ENCODE results near the gene CEP41. TPM values are rescaled to one million over a fixed set of nuclear protein-coding genes. Genes with fewer than 3 reads are reported as not detected.
"Not testable (repeated sequence)": the region's sequence is repeated elsewhere in the genome, so short reads cannot be mapped to it uniquely, and the experiment has no call there.

CEP41 gene
- total RNA-seq, 1 experiment from 2014 or later = not detected

DNA sequence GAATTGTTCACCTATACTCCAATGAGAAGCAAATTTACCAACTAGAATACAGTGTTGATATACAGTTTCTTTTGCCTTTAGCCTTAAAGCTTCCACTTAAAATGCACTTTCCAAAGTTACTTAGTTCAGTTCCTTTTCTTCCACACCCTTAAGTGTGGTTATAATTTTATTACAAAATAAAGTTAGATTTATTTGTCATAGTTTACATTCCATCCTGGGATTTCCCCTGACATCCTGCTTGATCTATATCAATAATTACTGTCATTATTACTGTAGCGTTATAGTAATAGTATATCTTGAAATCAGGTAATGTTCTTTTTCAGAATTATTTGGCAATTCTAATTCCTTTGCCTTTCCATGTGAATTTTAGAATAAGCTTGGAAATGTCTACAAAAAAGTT, 27.8 kb upstream of the CEP41 start:
- in situ Hi-C loops (cut with HindIII; ENCODE audit: low sequenced_read_pairs) = no loop called here

GRCh38 chr7:130463553-130464434, 23.0 kb upstream of the CEP41 start:
- in situ Hi-C loops (cut with HindIII; ENCODE audit: low sequenced_read_pairs) = no loop called here
- no peak for DNase-seq (ENCODE audit: low spot score)

More for the DNA sequence above, 27.8 kb upstream of the CEP41 start:
- no peak for DNase-seq (ENCODE audit: low spot score)

- in situ Hi-C loops (cut with HindIII; ENCODE audit: low sequenced_read_pairs) = no loop called here
- no peak for DNase-seq (ENCODE audit: low spot score)
Measured at GRCh38 chr7:130461272-130461671, 20.5 kb upstream of the CEP41 start.

DNA sequence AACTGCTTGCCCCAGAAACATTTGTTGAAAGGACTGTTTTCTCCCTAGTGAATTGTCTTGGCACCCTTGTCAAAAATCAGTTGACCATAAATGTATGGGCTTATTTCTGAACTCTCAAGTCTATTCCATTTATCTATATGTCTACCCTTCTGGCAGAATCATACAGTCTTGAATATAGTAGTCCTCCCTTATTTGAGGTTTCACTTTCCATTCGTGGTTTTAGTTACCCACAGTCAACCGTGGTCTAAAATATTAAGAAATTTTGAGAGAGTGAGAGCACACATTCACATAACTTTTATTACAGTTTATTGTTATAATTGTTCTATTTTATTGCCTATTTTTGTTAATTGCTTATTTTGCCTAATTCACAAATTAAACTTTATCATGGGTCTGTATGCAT, 17.4 kb upstream of the CEP41 start:
- no peak for DNase-seq (ENCODE audit: low spot score)
- in situ Hi-C loops (cut with HindIII; ENCODE audit: low sequenced_read_pairs) = no loop called here

GRCh38 chr7:130454959-130455358, 14.1 kb upstream of the CEP41 start:
- in situ Hi-C loops (cut with HindIII; ENCODE audit: low sequenced_read_pairs) = no loop called here
- no peak for DNase-seq (ENCODE audit: low spot score)

GRCh38 chr7:130452951-130453350, 12.1 kb upstream of the CEP41 start:
- no peak for DNase-seq (ENCODE audit: low spot score)
- in situ Hi-C loops (cut with HindIII; ENCODE audit: low sequenced_read_pairs) = no loop called here

DNA sequence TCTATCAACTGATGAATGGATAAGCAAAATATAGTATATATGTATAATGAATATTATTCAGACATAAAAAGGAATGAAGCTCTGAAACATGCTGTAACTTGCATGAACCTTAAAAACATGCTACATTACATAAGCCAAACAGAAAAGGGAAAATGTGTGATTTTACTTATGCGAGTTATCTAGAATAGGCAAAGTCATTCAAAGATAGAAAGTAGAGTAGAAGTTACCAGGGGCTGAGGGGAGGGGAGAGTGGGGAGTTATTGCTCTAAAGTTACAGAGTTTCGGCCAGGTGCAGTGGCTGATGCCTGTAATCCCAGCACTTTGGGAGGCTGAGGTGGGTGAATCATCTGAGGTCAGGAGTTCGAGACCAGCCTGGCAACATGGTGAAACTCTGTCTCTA, 10.5 kb upstream of the CEP41 start:
- in situ Hi-C loops (cut with HindIII; ENCODE audit: low sequenced_read_pairs); DNase-seq (ENCODE audit: low spot score): not testable (repeated sequence)

DNA sequence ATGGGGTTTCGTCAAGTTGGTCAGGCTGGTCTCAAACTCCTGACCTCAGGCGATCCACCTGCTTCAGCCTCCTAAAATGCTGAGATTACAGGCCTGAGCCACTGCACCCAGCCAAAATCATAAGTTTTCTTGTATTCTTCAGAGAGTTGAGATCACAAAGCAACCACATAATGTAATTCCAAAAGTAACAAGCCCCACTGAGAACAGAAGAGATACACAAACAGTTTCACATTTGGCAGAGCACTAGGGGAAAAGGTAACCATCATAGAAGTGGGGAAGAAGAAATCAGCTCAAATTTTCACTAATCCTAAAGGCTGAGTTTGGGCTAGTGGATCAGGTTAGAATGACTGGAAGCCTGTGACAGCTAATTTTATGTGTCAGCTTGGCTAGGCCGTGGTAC, 5.4 kb upstream of the CEP41 start:
- DNase-seq (ENCODE audit: low spot score) = no peak
- in situ Hi-C loops (cut with HindIII; ENCODE audit: low sequenced_read_pairs) = no loop called here

GRCh38 chr7:130444751-130445407, 4.1 kb upstream of the CEP41 start:
- in situ Hi-C loops (cut with HindIII; ENCODE audit: low sequenced_read_pairs) = no loop called here

DNA sequence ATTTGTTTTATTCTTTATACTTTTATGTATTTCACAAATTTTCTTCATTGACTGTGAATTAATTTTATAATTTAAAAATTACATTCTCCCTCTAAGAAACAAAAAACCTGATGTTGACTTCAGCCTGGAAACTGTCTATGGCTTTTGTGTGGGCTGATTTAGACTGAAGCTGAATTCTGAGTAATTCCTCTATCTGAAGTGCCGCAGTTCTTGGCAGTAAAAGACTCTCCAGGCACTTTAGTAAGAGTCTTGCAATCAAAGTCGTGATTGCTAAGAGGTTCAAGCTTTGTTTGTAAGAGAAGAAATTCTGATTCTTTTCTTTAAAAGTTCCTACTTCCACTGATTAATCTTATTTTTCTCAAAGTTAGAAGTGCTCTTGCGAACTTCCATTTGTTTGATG, 3.4 kb upstream of the CEP41 start:
- in situ Hi-C loops (cut with HindIII; ENCODE audit: low sequenced_read_pairs) = no loop called here
- DNase-seq (ENCODE audit: low spot score) = no peak

More at GRCh38 chr7:130444751-130445407, 4.1 kb upstream of the CEP41 start:
- no peak for DNase-seq (ENCODE audit: low spot score)

DNA sequence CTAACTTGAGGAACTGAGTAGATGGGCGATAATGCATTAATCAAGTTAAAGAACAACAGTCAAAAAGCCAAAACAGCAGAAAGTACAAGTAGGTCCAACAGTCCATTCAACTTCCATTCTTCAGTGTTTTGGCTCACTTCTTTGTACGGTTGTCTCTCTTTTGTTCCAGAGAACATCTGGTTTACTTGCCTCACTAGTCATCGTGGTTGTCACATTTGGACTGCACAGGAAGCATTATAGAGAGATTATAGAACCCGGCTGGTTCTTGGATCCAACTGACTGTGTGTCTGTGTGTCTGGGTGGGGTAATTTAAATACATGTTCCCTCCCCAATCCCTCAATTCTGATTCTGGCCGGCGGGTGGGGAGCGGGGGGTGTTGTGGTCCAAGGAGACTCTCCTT, 1.8 kb upstream of the CEP41 start:
- in situ Hi-C loops (cut with HindIII; ENCODE audit: low sequenced_read_pairs) = no loop called here
- DNase-seq (ENCODE audit: low spot score) = no peak

DNA sequence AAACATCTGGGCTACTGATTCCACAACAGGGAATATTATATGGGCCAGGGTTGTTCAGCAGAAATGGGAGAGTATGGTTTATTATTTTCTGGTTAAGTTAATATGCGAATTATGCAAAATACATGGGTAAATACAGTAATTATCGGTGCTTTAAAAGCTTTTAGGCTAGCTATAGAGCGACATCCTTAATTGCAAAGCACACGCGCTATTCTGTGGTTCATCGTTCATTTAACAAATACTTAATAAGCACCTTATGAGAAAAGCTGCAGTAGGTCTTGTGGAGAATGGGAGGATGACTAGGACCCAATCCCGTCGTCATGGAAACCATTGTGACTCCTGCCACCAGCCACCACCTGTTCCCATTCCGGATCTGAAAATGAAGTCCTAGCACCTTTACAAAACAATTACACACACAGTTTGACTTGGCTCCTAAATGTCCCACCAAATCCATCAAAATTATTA, 623 bp upstream of the CEP41 start:
- in situ Hi-C loops (cut with HindIII; ENCODE audit: low sequenced_read_pairs) = no loop called here
- DNase-seq (ENCODE audit: low spot score) = peak; percentile 91

- DNase-seq (ENCODE audit: low spot score) = no peak
- in situ Hi-C loops (cut with HindIII; ENCODE audit: low sequenced_read_pairs) = no loop called here
Measured at GRCh38 chr7:130436253-130436652, 4.6 kb downstream of the CEP41 start.

DNA sequence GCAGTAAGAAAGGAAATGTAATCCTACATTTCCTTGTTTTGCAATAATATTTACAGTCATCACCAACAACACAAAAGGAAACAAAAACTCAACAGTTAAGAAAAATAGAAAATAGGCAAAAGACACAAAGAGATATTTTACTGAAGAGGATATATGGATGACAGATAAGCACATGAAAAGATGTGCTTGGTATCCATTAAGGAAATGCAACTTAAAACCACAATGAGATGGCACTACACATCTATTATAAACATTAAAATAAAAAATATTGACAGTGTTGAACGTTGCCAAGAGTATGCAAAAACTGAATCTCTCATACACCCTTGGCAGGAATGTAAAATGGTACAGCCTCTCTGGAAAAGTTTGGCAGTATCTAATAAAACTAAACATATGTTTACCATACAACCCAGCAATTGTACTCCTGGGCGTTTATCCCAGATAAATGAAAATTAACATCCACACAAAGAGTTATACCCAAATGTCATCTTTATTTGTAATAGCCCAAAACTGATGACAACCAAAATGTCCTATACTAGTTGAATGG, 5.4 kb downstream of the CEP41 start:
- in situ Hi-C loops (cut with HindIII; ENCODE audit: low sequenced_read_pairs) = no loop called here
- DNase-seq (ENCODE audit: low spot score) = no peak

DNA sequence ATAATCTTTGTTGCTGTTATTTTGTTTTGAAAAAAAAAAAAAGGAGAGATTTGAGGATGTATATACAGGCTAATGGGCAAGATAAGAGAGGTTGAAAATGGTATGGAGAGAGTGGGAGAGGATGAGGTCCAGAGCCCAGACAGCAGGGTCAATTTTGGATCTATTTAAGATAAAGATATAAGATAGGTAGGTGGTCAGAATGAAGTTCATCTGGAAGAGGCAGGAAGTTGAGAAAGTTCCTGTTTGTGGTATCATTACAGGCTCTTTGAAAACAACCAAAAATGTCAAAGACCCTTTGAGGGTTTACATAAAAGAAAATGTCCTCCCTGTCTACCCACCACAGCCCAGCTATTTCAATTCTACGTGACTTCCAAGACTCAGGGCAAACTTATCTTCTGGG, 7.5 kb downstream of the CEP41 start:
- no peak for DNase-seq (ENCODE audit: low spot score)
- in situ Hi-C loops (cut with HindIII; ENCODE audit: low sequenced_read_pairs) = no loop called here

DNA sequence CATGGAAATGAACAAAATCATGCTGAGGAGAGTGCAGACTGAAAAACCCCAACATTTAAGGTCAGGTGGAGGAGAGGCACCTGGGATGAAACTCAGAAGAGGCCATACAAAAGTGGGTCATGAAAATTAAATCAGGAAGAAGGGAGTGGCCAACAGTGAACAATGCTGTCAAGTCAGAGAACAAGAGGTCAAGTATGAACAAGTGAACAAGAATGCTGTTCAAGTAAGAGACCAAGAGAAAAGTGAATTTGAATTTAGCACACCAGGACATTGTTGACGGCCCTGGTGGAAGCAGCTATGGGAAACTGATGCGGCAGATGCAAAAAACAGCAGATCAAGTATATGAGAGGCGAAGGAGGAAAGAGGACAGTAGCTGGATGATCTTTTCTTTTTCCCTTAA, 7.9 kb downstream of the CEP41 start:
- no peak for DNase-seq (ENCODE audit: low spot score)
- in situ Hi-C loops (cut with HindIII; ENCODE audit: low sequenced_read_pairs) = no loop called here

- DNase-seq (ENCODE audit: low spot score) = no peak
- in situ Hi-C loops (cut with HindIII; ENCODE audit: low sequenced_read_pairs) = no loop called here
Measured at GRCh38 chr7:130430841-130431666, 9.8 kb downstream of the CEP41 start.

- in situ Hi-C loops (cut with HindIII; ENCODE audit: low sequenced_read_pairs) = no loop called here
- no peak for DNase-seq (ENCODE audit: low spot score)
Measured at GRCh38 chr7:130430115-130430514, 10.7 kb downstream of the CEP41 start.

DNA sequence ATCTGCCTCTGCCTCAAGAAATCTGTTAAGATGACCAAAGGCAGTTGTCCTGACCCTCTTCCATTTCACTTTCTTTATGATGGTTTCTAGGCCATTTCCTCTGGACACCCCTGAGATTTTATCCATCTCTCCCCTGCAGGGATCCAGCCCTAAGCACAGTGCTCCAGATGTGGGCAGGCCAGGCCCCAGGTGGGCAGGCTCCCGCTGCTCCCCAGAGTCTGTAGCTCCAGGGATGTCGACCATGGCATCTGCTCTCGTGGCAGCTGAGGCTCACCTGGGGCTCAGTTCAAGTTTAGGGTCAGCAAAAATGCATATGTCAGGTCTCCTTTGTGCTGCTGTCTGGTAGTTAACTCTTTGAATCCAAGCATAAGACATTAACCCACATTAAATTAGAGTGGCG, 11.8 kb downstream of the CEP41 start:
- in situ Hi-C loops (cut with HindIII; ENCODE audit: low sequenced_read_pairs) = no loop called here
- DNase-seq (ENCODE audit: low spot score) = no peak
